Panc1 (cell line): ENCODE data around the gene METRN. TPM values are rescaled to one million over a fixed set of nuclear protein-coding genes. Genes with fewer than 3 reads are reported as not detected.

ENCODE experiments used
- ATAC-seq: fragments of 200-7000 bp; cut with Tn5 transposase; 2 replicates; pipeline ENCODE4 v1.9.1; 2020; ENCODE audit warnings: mild to moderate bottlenecking, moderate library complexity
- BruUV-seq: library from RNA; stranded (reverse); fragments of 400-500 nt; replicated peaks from 2 replicates; lab custom pipeline; 2021; lab: Mats Ljungman, UMichigan
- CTCF ChIA-PET: fragments of 300-600 bp; sonication (Branson Sonifier 250); formaldehyde crosslinking; loops from one replicate; lab custom pipeline; 2022; ENCODE audit warnings: antibody characterized with exemption; lab: Charles Lee
- POLR2A ChIA-PET: fragments of 300-600 bp; sonication (Branson Sonifier 250); formaldehyde crosslinking; loops from one replicate; lab custom pipeline; 2022; ENCODE audit warnings: antibody characterized with exemption; lab: Charles Lee
- DNase-seq: peaks from one replicate; pipeline ENCODE4 v3.0.0-alpha.2; 2010; ENCODE audit warnings: low read depth, low spot score
- H3K27ac ChIP-seq: 2 replicates; pipeline ENCODE4 v1.5.1; 2011; ENCODE audit warnings: mild to moderate bottlenecking, low read length, inconsistent platforms
- H3K27me3 ChIP-seq: fragments of 200-500 bp; sonication (Bioruptor generic); 2 replicates; pipeline ENCODE4 v1.6.0; 2014; ENCODE audit warnings: low read length, inconsistent platforms; ENCODE audit not compliant: control insufficient read depth, insufficient read depth
- H3K36me3 ChIP-seq: fragments of 200-500 bp; sonication (Bioruptor generic); 2 replicates; pipeline ENCODE4 v1.5.1; 2014; ENCODE audit warnings: inconsistent platforms, mild to moderate bottlenecking, low read length, moderate library complexity; ENCODE audit not compliant: control insufficient read depth, insufficient read depth
- H3K4me1 ChIP-seq: 2 replicates; pipeline ENCODE4 v1.5.1; 2011; ENCODE audit warnings: inconsistent platforms, mild to moderate bottlenecking, low read length, moderate library complexity; ENCODE audit not compliant: control insufficient read depth, insufficient read depth
- H3K4me3 ChIP-seq, 2 experiments: 2 replicates each; pipeline ENCODE4 v1.5.1; 2011 to 2012; ENCODE audit warnings: low read depth in 2 of 2, low read length in 2 of 2, mild to moderate bottlenecking in 2 of 2, inconsistent platforms in 1 of 2, moderate library complexity in 1 of 2
- H3K9me3 ChIP-seq: fragments of 200-500 bp; sonication (Bioruptor generic); 2 replicates; pipeline ENCODE4 v1.5.1; 2014; ENCODE audit warnings: low read depth, mild to moderate bottlenecking, inconsistent platforms, low read length, moderate library complexity; ENCODE audit not compliant: control insufficient read depth, insufficient read depth
- POLR2AphosphoS5 ChIP-seq: IDR thresholded peaks from 2 replicates; pipeline ENCODE4 v1.6.1; 2012; ENCODE audit warnings: mild to moderate bottlenecking, low read depth, low read length, moderate library complexity
- SIN3A ChIP-seq: IDR thresholded peaks from 2 replicates; pipeline ENCODE4 v1.6.1; 2012; ENCODE audit warnings: low read depth, mild to moderate bottlenecking, low read length, moderate library complexity, borderline replicate concordance; ENCODE audit not compliant: insufficient read depth
- in situ Hi-C: cut with HindIII; loops from 2 replicates; pipeline ENCODE4 v1.10.0; 2016; ENCODE audit warnings: low sequenced_read_pairs, low pct_unique_long_range_greater_than_20kb
- intact Hi-C: fragments of 100-400 bp; cut with micrococcal nuclease; formaldehyde crosslinking; loops from one replicate; pipeline ENCODE4 v1.10.0; 2022; ENCODE audit not compliant: unreplicated experiment
- total RNA-seq: library from RNA; stranded (reverse); gene quantifications from one replicate; pipeline ENCODE4 v1.2.1, GENCODE V29; 2021; ENCODE audit not compliant: unreplicated experiment
- TF ChIP-seq, protein P1 (sequence below): fragments of 450-650 bp; IDR thresholded peaks from 2 replicates; pipeline ENCODE4 v1.5.1; 2017; ENCODE audit warnings: mild to moderate bottlenecking
- TF ChIP-seq, protein P2 (sequence below), 2 experiments: IDR thresholded peaks; 2 replicates each; pipeline ENCODE4 v1.6.1; 2011 to 2012; ENCODE audit warnings: low read depth in 2 of 2, control low read depth in 1 of 2, low read length in 1 of 2, mild to moderate bottlenecking in 1 of 2, moderate library complexity in 1 of 2; ENCODE audit not compliant: insufficient read depth in 1 of 2

The METRN gene
- total RNA-seq, 1 experiment from 2014 or later = 407 TPM

DNA sequence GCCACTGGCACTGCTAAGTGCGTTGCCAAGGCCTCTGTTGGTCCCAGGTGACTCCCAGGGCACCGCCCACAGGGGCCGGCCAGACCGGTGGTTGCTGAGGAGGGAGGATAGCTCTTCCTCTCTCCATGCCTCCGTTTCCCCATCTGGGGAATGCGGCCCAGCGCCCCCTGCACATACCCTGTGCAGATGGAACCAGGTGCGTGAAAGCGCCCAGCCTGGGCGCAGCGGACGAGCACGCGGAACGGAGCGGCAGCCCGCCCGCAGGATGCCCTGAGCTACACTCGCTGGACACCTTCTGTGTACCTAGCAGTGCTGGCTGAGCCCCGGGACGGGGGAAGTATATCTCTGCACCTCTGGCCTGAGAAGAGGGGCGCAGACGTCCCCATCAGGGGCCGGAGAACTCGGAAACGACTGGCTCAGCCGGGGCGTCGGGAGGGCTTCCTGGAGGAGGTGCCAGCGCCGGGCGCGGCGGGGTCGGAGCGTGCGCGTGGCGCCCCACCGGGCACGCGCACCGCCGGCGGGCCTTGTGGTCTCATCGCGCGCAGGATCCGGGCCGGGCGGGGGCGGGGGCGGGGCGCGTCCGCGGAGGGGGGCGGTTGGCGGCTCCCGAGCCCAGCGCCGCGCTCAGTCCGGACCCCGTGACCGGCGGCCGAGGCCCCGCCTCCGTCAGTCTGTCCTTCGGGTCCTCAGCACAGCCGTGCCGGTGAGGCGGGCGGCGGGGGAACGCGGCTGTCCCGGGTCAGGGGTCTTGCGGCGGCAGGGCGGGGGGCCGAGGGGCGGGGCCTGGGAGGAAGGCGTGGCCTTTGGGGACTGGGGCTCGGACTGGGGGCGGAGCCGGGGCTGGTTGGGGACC is 11.7 kb downstream of the METRN start, which contains the start of the genes CCDC78 and HAGHL:
Gene CCDC78, minus strand, starts transcription at position 6 of the 853 bp plus-strand sequence. CDS start 76 bp downstream, outside the sequence.
Gene HAGHL, plus strand, starts transcription at position 669 of the 853 bp plus-strand sequence. CDS start 404 bp downstream, outside the sequence.
- H3K27me3 ChIP-seq = no peaks in the 10 kb centered on the region
- in situ Hi-C loops = no loop called here
- ATAC-seq (peak; percentile 27), DNase-seq (no peak)
- intact Hi-C loops = no loop called here
- H3K27ac ChIP-seq = peak within 1 kb of the TSS; percentile 88
- ChIA-PET POLR2A (interaction anchor here (0.6 to 0.7 kb wide), 2 partner anchors 32 to 164 kb away, joined by 3 to 6 read pairs; no protein-coding TSS in a partner anchor), CTCF (no interaction called here)
- no peaks in the 10 kb centered on the region for H3K36me3 ChIP-seq
- BruUV-seq = no TSS peak
- TF ChIP-seq POLR2AphosphoS5 = peak; percentile 53
- TF ChIP-seq, protein P1, sequence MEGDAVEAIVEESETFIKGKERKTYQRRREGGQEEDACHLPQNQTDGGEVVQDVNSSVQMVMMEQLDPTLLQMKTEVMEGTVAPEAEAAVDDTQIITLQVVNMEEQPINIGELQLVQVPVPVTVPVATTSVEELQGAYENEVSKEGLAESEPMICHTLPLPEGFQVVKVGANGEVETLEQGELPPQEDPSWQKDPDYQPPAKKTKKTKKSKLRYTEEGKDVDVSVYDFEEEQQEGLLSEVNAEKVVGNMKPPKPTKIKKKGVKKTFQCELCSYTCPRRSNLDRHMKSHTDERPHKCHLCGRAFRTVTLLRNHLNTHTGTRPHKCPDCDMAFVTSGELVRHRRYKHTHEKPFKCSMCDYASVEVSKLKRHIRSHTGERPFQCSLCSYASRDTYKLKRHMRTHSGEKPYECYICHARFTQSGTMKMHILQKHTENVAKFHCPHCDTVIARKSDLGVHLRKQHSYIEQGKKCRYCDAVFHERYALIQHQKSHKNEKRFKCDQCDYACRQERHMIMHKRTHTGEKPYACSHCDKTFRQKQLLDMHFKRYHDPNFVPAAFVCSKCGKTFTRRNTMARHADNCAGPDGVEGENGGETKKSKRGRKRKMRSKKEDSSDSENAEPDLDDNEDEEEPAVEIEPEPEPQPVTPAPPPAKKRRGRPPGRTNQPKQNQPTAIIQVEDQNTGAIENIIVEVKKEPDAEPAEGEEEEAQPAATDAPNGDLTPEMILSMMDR = no peak
- TF ChIP-seq, protein P2, sequence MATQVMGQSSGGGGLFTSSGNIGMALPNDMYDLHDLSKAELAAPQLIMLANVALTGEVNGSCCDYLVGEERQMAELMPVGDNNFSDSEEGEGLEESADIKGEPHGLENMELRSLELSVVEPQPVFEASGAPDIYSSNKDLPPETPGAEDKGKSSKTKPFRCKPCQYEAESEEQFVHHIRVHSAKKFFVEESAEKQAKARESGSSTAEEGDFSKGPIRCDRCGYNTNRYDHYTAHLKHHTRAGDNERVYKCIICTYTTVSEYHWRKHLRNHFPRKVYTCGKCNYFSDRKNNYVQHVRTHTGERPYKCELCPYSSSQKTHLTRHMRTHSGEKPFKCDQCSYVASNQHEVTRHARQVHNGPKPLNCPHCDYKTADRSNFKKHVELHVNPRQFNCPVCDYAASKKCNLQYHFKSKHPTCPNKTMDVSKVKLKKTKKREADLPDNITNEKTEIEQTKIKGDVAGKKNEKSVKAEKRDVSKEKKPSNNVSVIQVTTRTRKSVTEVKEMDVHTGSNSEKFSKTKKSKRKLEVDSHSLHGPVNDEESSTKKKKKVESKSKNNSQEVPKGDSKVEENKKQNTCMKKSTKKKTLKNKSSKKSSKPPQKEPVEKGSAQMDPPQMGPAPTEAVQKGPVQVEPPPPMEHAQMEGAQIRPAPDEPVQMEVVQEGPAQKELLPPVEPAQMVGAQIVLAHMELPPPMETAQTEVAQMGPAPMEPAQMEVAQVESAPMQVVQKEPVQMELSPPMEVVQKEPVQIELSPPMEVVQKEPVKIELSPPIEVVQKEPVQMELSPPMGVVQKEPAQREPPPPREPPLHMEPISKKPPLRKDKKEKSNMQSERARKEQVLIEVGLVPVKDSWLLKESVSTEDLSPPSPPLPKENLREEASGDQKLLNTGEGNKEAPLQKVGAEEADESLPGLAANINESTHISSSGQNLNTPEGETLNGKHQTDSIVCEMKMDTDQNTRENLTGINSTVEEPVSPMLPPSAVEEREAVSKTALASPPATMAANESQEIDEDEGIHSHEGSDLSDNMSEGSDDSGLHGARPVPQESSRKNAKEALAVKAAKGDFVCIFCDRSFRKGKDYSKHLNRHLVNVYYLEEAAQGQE (IDR thresholded peaks at IDR 0.05; ENCODE audit: insufficient read depth in 1 of 2, low read depth in 2 of 2, low read length in 1 of 2) = peak in 1 of 2 experiments; percentile 7; a peak in 1 of 4 replicates
- peak; percentile 59; the same call in 1 of the 2 replicates for TF ChIP-seq SIN3A
- peaks cover 13% of the 10 kb centered on the region for H3K4me1 ChIP-seq
- H3K9me3 ChIP-seq = no peaks in the 10 kb centered on the region
- H3K4me3 ChIP-seq = peak within 1 kb of the TSS; percentile 64 to 74

DNA sequence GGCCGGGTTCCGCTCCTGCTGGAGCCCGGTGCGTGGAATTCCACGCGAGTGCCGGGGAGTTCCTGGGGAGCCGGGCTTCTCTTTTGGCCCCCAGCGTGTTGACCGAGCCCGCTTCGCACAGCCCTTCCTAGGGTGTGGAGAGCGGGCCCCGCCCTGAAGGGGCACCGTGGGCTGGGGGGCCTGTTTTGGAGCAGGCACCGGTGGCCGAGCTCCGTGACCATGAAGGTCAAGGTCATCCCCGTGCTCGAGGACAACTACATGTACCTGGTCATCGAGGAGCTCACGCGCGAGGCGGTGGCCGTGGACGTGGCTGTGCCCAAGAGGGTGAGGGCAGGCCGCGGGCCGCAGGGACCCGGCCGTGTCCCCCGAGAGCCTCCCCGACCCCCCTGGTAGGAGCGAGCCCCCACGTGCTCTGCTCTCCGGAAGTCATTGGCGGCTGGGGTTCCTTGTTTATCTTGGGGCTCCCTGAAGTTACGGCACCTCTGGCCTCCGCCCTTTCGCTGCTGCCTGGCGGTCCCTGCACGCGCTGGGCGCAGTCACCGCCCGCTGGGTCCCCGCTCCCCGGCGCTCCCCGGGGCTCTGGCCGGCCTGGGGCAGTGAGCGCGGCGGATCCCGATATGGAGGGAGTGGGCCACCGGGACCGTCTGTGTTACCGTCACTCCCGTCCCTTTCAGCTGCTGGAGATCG is 12.5 kb downstream of the METRN start:
- Histone ChIP-seq H3K27me3 (no peaks in the 10 kb centered on the region), H3K36me3 (no peaks in the 10 kb centered on the region), H3K27ac (peak overlapping the region; percentile 88), H3K9me3 (no peaks in the 10 kb centered on the region), H3K4me3 (peak overlapping the region; percentile 64 to 74), H3K4me1 (peaks cover 13% of the 10 kb centered on the region)
- ATAC-seq (peak; percentile 3; the same call in 1 of the 2 replicates), DNase-seq (no peak)
- POLR2A ChIA-PET = no interaction called here
- CTCF ChIA-PET = interaction anchor here (0.8 kb wide), 1 partner anchor 329 kb away, joined by 3 read pairs; no protein-coding TSS in a partner anchor
- intact Hi-C loops (no loop called here), in situ Hi-C loops (no loop called here)
- TF ChIP-seq POLR2AphosphoS5 = peak; percentile 10; the same call in 1 of the 2 replicates
- TF ChIP-seq, protein P2 (IDR thresholded peaks at IDR 0.05; ENCODE audit: insufficient read depth in 1 of 2, low read depth in 2 of 2, low read length in 1 of 2) = no peak
- TF ChIP-seq SIN3A = peak; percentile 15; the same call in 1 of the 2 replicates
- no TSS peak for BruUV-seq
